WTC11 (cell line): ENCODE measurements around the gene PROSER3.

ENCODE experiments used
- CTCF ChIP-seq: fragments of 200-600 bp; IDR thresholded peaks from 2 replicates; pipeline ENCODE4 v1.8.0; 2022; ENCODE audit warnings: antibody characterized with exemption
- NFE2L1 ChIP-seq: sonication (generic); formaldehyde crosslinking; IDR thresholded peaks from 2 replicates; pipeline ENCODE4 v1.8.1; 2023; ENCODE audit warnings: missing genetic modification reagents
- NFYB ChIP-seq: sonication (generic); formaldehyde crosslinking; conservative IDR thresholded peaks from 2 replicates; pipeline ENCODE4 v1.8.0; 2022; ENCODE audit warnings: low read depth, missing genetic modification reagents

- TF ChIP-seq CTCF (no peak), NFYB (CRISPR knock-in tag) (no peak), NFE2L1 (CRISPR knock-in tag) (no peak)
These were observed 36.6 kb upstream of the PROSER3 start for GRCh38 chr19:35721374-35721773.
